Measurements from ENCODE around the gene SDC1.

- TF ChIP-seq EP300 (IDR thresholded peaks at IDR 0.05): no peak
- no peak for TF ChIP-seq CTCF (IDR thresholded peaks at IDR 0.05)
- no peak for TF ChIP-seq POLR2A (IDR thresholded peaks at IDR 0.05)
Observed at GRCh38 chr2:20203072-20203471, 21.9 kb downstream of the SDC1 start.

All from ovary (tissue), 3 donors.